Adrenal gland (tissue), 5 donors: ENCODE data around the gene TNIK.

Experiments
- POLR2A ChIP-seq, 2 donors: fragments of 450-650 bp; IDR thresholded peaks; one replicate each; pipeline ENCODE4 v1.6.1; 2017; ENCODE audit warnings: antibody characterized with exemption in 2 of 2, mild to moderate bottlenecking in 2 of 2, moderate library complexity in 1 of 2
- TF ChIP-seq, protein P1 (sequence below), 6 experiments: fragments of 450-650 bp in 4 of 6; fragments of 200-600 bp in 2 of 6; sonication (generic) in 1 of 6; IDR thresholded peaks; 1 replicate in 5 of 6; 2 replicates in 1 of 6; pipeline versions ENCODE4 v1.5.1 to v1.8.0; 2016 to 2021; ENCODE audit warnings: antibody characterized with exemption in 6 of 6, mild to moderate bottlenecking in 2 of 6, moderate library complexity in 1 of 6
- donor health status: DM: no; HTN: no; CAD: no.

DNA sequence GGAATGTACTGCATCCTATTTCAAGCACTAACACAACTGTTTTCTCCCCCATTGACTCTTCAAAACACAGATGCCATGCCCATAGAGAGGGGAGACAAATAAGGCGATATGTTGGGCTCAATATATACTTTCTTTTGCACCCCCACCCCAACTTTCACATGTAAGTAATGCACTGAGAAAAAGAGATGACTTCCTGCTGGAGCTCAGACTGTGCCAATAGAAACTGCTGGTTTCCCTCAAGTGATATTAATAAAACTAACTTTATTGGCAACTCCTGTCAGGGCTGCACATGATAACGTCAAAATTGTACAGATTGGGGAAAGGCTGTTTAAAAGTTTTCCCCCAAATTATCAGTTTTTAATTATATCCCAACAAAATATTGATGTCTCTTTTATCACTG lies 163.0 kb downstream of the TNIK start:
- TF ChIP-seq, protein P1, sequence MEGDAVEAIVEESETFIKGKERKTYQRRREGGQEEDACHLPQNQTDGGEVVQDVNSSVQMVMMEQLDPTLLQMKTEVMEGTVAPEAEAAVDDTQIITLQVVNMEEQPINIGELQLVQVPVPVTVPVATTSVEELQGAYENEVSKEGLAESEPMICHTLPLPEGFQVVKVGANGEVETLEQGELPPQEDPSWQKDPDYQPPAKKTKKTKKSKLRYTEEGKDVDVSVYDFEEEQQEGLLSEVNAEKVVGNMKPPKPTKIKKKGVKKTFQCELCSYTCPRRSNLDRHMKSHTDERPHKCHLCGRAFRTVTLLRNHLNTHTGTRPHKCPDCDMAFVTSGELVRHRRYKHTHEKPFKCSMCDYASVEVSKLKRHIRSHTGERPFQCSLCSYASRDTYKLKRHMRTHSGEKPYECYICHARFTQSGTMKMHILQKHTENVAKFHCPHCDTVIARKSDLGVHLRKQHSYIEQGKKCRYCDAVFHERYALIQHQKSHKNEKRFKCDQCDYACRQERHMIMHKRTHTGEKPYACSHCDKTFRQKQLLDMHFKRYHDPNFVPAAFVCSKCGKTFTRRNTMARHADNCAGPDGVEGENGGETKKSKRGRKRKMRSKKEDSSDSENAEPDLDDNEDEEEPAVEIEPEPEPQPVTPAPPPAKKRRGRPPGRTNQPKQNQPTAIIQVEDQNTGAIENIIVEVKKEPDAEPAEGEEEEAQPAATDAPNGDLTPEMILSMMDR (IDR thresholded peaks at IDR 0.05) = no peak
- TF ChIP-seq POLR2A (IDR thresholded peaks at IDR 0.05) = no peak
